IPS-NIHi7 (cell line): ENCODE data around the gene APOA1.

Source experiments
- DNase-seq: peaks from one replicate; pipeline ENCODE4 v3.0.0; 2012; ENCODE audit warnings: mixed read lengths; ENCODE audit errors: extremely low spot score

Gene APOA1

GRCh38 chr11:116788975-116789374 is 48.4 kb downstream of the APOA1 start:
- no peak for DNase-seq

DNA sequence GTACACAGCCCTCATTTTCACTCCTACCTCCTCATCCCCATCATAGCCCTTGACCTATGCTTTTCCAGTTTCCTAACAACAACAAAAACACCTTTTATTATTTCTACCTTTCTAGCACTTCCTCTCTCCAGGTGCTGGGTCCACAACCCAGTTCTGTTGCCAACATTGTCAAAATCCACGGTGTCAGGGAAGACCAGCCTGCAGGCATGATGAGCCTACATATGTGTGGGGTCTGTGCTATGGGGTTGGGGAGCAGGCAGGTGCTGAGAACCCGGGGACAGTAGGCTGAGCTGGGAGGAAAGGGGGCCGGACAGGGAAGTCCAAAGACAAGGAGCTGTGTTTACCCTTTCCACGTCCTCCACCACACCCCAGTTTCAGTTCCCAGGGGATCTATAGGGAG is 48.9 kb downstream of the APOA1 start:
- DNase-seq = no peak

- DNase-seq = peak; percentile 86
Measured at GRCh38 chr11:116787786-116788486, 49.5 kb downstream of the APOA1 start, which contains the start of gene ZPR1. Gene ZPR1, minus strand, starts transcription at chr11:116788023. Its CDS starts 33 bp downstream, at chr11:116787990.

- no peak for DNase-seq
Measured at GRCh38 chr11:116787436-116787785, 50.0 kb downstream of the APOA1 start.

DNA sequence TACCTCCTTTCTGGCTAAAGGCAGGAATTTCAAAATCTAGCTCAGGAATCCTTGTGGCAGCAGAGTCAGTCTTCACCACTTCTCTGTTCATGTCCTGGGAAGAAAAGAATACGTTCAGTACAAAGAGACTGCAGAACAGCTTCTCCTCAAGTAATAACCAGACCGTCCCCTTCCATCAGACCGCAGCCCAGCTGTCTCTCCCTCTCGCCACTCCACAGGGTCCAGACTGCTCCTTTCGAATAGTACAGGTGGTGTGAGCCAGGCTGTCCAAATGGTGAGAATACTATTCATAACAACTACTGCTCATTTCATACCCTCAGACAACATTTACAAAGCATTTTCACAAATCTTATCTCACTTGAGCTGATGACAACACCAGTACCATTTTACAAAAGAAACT is 50.5 kb downstream of the APOA1 start:
- DNase-seq = no peak

GRCh38 chr11:116786326-116786725 is 51.1 kb downstream of the APOA1 start:
- DNase-seq = no peak
